ENCODE results near the gene ERCC1. TPM values are rescaled to one million over a fixed set of nuclear protein-coding genes. Genes with fewer than 3 reads are reported as not detected.

The ERCC1 gene
- total RNA-seq, 1 experiment from 2014 or later, result 43.7 TPM

- peak; percentile 99 for TF ChIP-seq HMGXB4 (CRISPR knock-in tag; IDR thresholded peaks at IDR 0.05)
Measured at GRCh38 chr19:45439569-45440258, 16.0 kb upstream of the ERCC1 start (continued).

- DNase-seq (ENCODE audit: low spot score) (no peak), ATAC-seq (no peak)
- ChIA-PET POLR2A (interaction anchor here (0.7 to 2.9 kb wide), 7 partner anchors 11 to 168 kb away, joined by 3 to 28 read pairs (median 4); no protein-coding TSS in a partner anchor), CTCF (interaction anchor here (0.5 to 8.1 kb wide), 71 partner anchors 9 to 348 kb away, joined by 3 to 325 read pairs (median 5); partner anchors contain the start of genes FBXO46, FOSB, PPM1N and PPP1R13L)
- H3K27me3 Mint-ChIP-seq (ENCODE audit: low read depth), result peaks cover 22% of the 10 kb centered on the region
- H3K4me3 Mint-ChIP-seq, result peak overlapping the region; percentile 35
- TF ChIP-seq, protein P1, sequence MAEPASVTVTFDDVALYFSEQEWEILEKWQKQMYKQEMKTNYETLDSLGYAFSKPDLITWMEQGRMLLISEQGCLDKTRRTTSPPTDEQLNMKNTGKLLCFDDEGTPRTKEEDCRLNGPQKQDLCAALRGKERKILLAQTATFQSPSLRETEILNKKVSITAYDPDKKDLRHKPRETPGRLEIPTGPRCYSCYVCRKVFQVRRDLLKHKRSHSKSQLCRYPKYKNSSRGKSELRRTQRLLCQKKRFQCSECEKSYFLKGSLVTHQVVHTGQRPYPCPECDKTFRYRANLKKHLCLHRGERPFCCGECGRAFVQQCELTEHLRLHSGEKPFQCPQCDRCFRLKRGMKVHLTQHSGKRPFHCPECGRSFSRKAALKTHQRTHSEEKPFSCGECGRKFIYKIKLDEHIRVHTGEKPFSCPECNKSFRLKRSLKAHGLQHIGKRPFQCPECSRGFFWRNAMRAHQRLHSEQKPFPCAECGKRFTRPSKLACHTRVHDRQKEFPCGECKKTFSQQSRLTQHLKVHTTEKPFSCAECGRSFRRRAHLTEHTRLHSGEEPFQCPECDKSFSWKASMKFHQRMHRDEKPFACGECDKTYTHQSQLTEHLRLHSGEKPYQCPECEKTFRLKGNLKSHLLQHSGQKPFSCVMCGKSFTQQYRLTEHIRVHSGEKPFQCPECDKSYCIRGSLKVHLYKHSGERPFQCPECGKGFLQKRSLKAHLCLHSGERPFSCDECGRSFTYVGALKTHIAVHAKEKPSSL (CRISPR knock-in tag; conservative IDR thresholded peaks at IDR 0.05), result no peak
- no peak for TF ChIP-seq ATF6 (CRISPR knock-in tag; IDR thresholded peaks at IDR 0.05)
- TF ChIP-seq E2F5 (CRISPR knock-in tag; IDR thresholded peaks at IDR 0.05), result no peak
- TF ChIP-seq SMAD3 (CRISPR knock-in tag; IDR thresholded peaks at IDR 0.05; ENCODE audit: borderline replicate concordance), result no peak
- no peak for TF ChIP-seq ZSCAN18 (CRISPR knock-in tag; IDR thresholded peaks at IDR 0.05)
- no peak for TF ChIP-seq ZNF532 (CRISPR knock-in tag; IDR thresholded peaks at IDR 0.05; ENCODE audit: borderline replicate concordance)
- no peak for TF ChIP-seq MLX (CRISPR knock-in tag; IDR thresholded peaks at IDR 0.05)
- TF ChIP-seq GTF2I (CRISPR knock-in tag; conservative IDR thresholded peaks at IDR 0.05), result no peak
- no peak for TF ChIP-seq KAT7 (CRISPR knock-in tag; IDR thresholded peaks at IDR 0.05; ENCODE audit: borderline replicate concordance)
- TF ChIP-seq TEAD1 (CRISPR knock-in tag; IDR thresholded peaks at IDR 0.05), result no peak
- TF ChIP-seq SP1 (CRISPR knock-in tag; conservative IDR thresholded peaks at IDR 0.05), result no peak
- no peak for TF ChIP-seq SMAD4 (CRISPR knock-in tag; IDR thresholded peaks at IDR 0.05)
- no peak for TF ChIP-seq FOXJ3 (CRISPR knock-in tag; IDR thresholded peaks at IDR 0.05; ENCODE audit: borderline replicate concordance)
- TF ChIP-seq E2F4 (CRISPR knock-in tag; IDR thresholded peaks at IDR 0.05; ENCODE audit: borderline replicate concordance, low read depth), result no peak
- no peak for TF ChIP-seq FOXP1 (CRISPR knock-in tag; IDR thresholded peaks at IDR 0.05; ENCODE audit: borderline replicate concordance)
- peaks cover 22% of the 10 kb centered on the region for H3K4me1 Mint-ChIP-seq
- H3K27ac Mint-ChIP-seq, result no peak overlapping the region
- H3K9me3 Mint-ChIP-seq, result peaks cover 3% of the 10 kb centered on the region
- no peaks in the 10 kb centered on the region for H3K36me3 Mint-ChIP-seq
Measured at GRCh38 chr19:45439190-45439568, 15.5 kb upstream of the ERCC1 start.

All from WTC11 (cell line).